ENCODE data around the gene PCTP.

- TF ChIP-seq CTCF (IDR thresholded peaks at IDR 0.05) (no peak), POLR2A (IDR thresholded peaks at IDR 0.05; ENCODE audit: low read depth) (no peak)
These were observed 20.5 kb upstream of the PCTP start for GRCh38 chr17:55730380-55730779.
